Fibroblast of lung (primary cell): Measurements from ENCODE around the gene MCCC2.

Source experiments
- EZH2 ChIP-seq: IDR thresholded peaks from 2 replicates; pipeline ENCODE4 v1.5.1; 2012; ENCODE audit warnings: low read length, control low read depth, mild to moderate bottlenecking; ENCODE audit errors: missing control alignments
- TF ChIP-seq, protein P1 (sequence below), 2 donors: IDR thresholded peaks in 1 of 2; conservative IDR thresholded peaks in 1 of 2; 1 replicate in 1 of 2; 2 replicates in 1 of 2; pipeline ENCODE4 v1.5.1; 2011 to 2012; ENCODE audit warnings: low read length in 2 of 2, control low read depth in 1 of 2, inconsistent platforms in 1 of 2, low read depth in 1 of 2, mild to moderate bottlenecking in 1 of 2

DNA sequence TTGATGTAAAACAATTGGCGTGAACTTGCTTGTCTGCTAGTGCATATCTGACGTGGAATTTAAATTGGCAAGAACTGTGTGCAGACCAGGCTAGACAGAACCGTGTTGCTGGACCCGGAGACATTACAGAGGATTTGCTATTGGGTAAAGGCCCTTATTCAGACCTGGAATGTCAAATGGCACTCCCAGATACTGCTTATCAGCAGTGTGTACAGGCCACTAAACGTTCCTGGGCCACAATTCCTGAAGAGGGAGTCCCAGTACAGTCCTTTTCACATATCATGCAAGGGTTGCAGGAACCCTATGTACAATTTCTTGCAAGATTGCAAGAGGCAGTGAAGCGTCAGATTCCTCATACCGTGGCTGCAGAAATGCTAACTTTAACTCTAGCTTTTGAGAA, 13.5 kb upstream of the MCCC2 start:
- TF ChIP-seq, protein P1, sequence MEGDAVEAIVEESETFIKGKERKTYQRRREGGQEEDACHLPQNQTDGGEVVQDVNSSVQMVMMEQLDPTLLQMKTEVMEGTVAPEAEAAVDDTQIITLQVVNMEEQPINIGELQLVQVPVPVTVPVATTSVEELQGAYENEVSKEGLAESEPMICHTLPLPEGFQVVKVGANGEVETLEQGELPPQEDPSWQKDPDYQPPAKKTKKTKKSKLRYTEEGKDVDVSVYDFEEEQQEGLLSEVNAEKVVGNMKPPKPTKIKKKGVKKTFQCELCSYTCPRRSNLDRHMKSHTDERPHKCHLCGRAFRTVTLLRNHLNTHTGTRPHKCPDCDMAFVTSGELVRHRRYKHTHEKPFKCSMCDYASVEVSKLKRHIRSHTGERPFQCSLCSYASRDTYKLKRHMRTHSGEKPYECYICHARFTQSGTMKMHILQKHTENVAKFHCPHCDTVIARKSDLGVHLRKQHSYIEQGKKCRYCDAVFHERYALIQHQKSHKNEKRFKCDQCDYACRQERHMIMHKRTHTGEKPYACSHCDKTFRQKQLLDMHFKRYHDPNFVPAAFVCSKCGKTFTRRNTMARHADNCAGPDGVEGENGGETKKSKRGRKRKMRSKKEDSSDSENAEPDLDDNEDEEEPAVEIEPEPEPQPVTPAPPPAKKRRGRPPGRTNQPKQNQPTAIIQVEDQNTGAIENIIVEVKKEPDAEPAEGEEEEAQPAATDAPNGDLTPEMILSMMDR (conservative IDR thresholded peaks at IDR 0.05 in 1 of 2, IDR thresholded peaks at IDR 0.05 in 1 of 2; ENCODE audit: low read depth in 1 of 2, low read length in 2 of 2), result no peak
- TF ChIP-seq EZH2, result no peak
